HG02943 (cell line): ENCODE measurements around the gene RPL11.
"Not testable (repeated sequence)": the region's sequence is repeated elsewhere in the genome, so short reads cannot be mapped to it uniquely, and the experiment has no call there.

Experiments used
- ATAC-seq: cut with Tn5 transposase; IDR thresholded peaks from one replicate; pipeline ENCODE4 v1.9.1; 2021; ENCODE audit warnings: mild to moderate bottlenecking, low read depth, moderate library complexity; ENCODE audit not compliant: unreplicated experiment

RPL11 gene

GRCh38 chr1:23691499-23692307 lies at the start of gene RPL11:
Gene RPL11, plus strand, starts transcription at chr1:23691806. Its CDS starts 18 bp downstream, at chr1:23691824.
- ATAC-seq: peak; percentile 80

GRCh38 chr1:23643736-23644554 lies 47.7 kb upstream of the RPL11 start:
- ATAC-seq: no peak

- ATAC-seq: no peak
Observed at GRCh38 chr1:23644555-23644866, 47.1 kb upstream of the RPL11 start.

GRCh38 chr1:23645338-23645737 lies 46.3 kb upstream of the RPL11 start:
- no peak for ATAC-seq

- ATAC-seq: no peak
Observed at GRCh38 chr1:23646091-23646490, 45.5 kb upstream of the RPL11 start.

GRCh38 chr1:23646541-23646940 lies 45.1 kb upstream of the RPL11 start:
- ATAC-seq: no peak

GRCh38 chr1:23648576-23648975 lies 43.0 kb upstream of the RPL11 start:
- no peak for ATAC-seq

GRCh38 chr1:23649157-23649556 lies 42.4 kb upstream of the RPL11 start:
- ATAC-seq: not testable (repeated sequence)

GRCh38 chr1:23650344-23650990 lies 41.1 kb upstream of the RPL11 start:
- no peak for ATAC-seq

- no peak for ATAC-seq
Observed at GRCh38 chr1:23651069-23651808, 40.4 kb upstream of the RPL11 start.

- no peak for ATAC-seq
Observed at GRCh38 chr1:23657659-23658275, 33.8 kb upstream of the RPL11 start.

- no peak for ATAC-seq
Observed at GRCh38 chr1:23660671-23661070, 30.9 kb upstream of the RPL11 start.

- no peak for ATAC-seq
Observed at GRCh38 chr1:23661887-23662286, 29.7 kb upstream of the RPL11 start.

- ATAC-seq: no peak
Observed at GRCh38 chr1:23664837-23665795, 26.5 kb upstream of the RPL11 start.

- ATAC-seq: no peak
Observed at GRCh38 chr1:23667411-23667810, 24.2 kb upstream of the RPL11 start.

GRCh38 chr1:23670709-23671108 lies 20.9 kb upstream of the RPL11 start:
- ATAC-seq: no peak

GRCh38 chr1:23673086-23673813 lies 18.4 kb upstream of the RPL11 start:
- ATAC-seq: no peak

GRCh38 chr1:23679815-23680214 lies 11.8 kb upstream of the RPL11 start:
- no peak for ATAC-seq
